ENCODE measurements around the gene P2RX4.

DNA sequence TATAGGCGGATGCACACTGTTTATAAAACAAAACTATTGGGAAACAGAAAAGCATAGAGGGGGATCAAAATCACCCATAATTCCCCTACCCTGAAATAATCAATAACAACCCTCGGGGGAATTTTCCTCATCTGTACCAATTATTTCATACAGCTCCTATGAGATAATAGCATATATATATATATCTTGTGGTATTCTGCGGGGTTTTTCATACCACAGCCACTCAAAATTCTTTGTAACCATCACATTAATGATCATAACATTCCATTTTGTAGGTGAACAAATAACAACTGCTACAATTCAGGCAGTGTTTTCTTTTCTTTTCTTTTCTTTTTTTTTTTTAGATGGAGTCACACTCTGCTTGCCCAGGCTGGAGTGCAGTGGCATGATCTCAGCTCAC, 42.0 kb upstream of the P2RX4 start:
- TF ChIP-seq POLR2A (IDR thresholded peaks at IDR 0.05; ENCODE audit: low read depth, low read length), result no peak
- no peak for TF ChIP-seq POLR2AphosphoS5 (IDR thresholded peaks at IDR 0.05; ENCODE audit: low read depth, low read length)
